Neuronal stem cell (in vitro differentiated cells): Measurements from ENCODE around the gene HOMER1.

ENCODE experiments used
- DNase-seq: peaks from one replicate; pipeline ENCODE4 v3.0.0-alpha.2; 2013; ENCODE audit warnings: low spot score
- H2AFZ ChIP-seq: one replicate; pipeline ENCODE4 v1.6.1; 2013; ENCODE audit warnings: mild to moderate bottlenecking, low read length, inconsistent platforms
- H2AK5ac ChIP-seq: 2 replicates; pipeline ENCODE4 v1.6.1; 2013; ENCODE audit warnings: low read depth, mild to moderate bottlenecking, inconsistent platforms, low read length, moderate library complexity, mixed read lengths
- H2BK120ac ChIP-seq: 2 replicates; pipeline ENCODE4 v1.6.1; 2013; ENCODE audit warnings: low read depth, mild to moderate bottlenecking, inconsistent platforms, low read length, moderate library complexity, mixed read lengths
- H2BK12ac ChIP-seq: one replicate; pipeline ENCODE4 v1.6.1; 2013; ENCODE audit warnings: low read length, inconsistent platforms
- H2BK15ac ChIP-seq: 2 replicates; pipeline ENCODE4 v1.6.1; 2013; ENCODE audit warnings: mild to moderate bottlenecking, low read length, inconsistent platforms, mixed read lengths
- H2BK5ac ChIP-seq: one replicate; pipeline ENCODE4 v1.6.1; 2013; ENCODE audit warnings: inconsistent platforms, mild to moderate bottlenecking, low read length, moderate library complexity
- H3K14ac ChIP-seq: one replicate; pipeline ENCODE4 v1.6.1; 2013; ENCODE audit warnings: low read length, inconsistent platforms
- H3K18ac ChIP-seq: 2 replicates; pipeline ENCODE4 v1.6.1; 2013; ENCODE audit warnings: low read length, inconsistent platforms
- H3K23ac ChIP-seq: 2 replicates; pipeline ENCODE4 v1.6.1; 2013; ENCODE audit warnings: low read depth, mild to moderate bottlenecking, mixed read lengths, low read length, inconsistent platforms; ENCODE audit not compliant: poor library complexity
- H3K27ac ChIP-seq: replicated peaks from 3 replicates; pipeline ENCODE4 v1.5.1; 2013; ENCODE audit warnings: low read length, inconsistent platforms
- H3K27me3 ChIP-seq, 3 experiments: 2 replicates each; pipeline ENCODE4 v1.6.1; 2013; ENCODE audit warnings: low read length in 3 of 3, mild to moderate bottlenecking in 2 of 3, inconsistent platforms in 1 of 3, low read depth in 1 of 3, mixed read lengths in 1 of 3, moderate library complexity in 1 of 3; ENCODE audit not compliant: control insufficient read depth in 3 of 3, insufficient read depth in 3 of 3
- H3K36me3 ChIP-seq, 2 donors: replicated peaks in 1 of 2; 2 replicates each; pipeline ENCODE4 v1.6.1; 2013; ENCODE audit warnings: low read length in 2 of 2; ENCODE audit not compliant: control insufficient read depth in 2 of 2, insufficient read depth in 2 of 2
- H3K4ac ChIP-seq: 2 replicates; pipeline ENCODE4 v1.6.1; 2013; ENCODE audit warnings: inconsistent platforms, mild to moderate bottlenecking, low read length, moderate library complexity
- H3K4me1 ChIP-seq, 2 donors: 1 replicate in 1 of 2; 2 replicates in 1 of 2; pipeline ENCODE4 v1.6.1; 2013; ENCODE audit warnings: low read length in 2 of 2, low read depth in 1 of 2; ENCODE audit not compliant: control insufficient read depth in 2 of 2, insufficient read depth in 1 of 2
- H3K4me2 ChIP-seq: one replicate; pipeline ENCODE4 v1.6.1; 2013; ENCODE audit warnings: mild to moderate bottlenecking, low read length, inconsistent platforms; ENCODE audit not compliant: insufficient read depth, poor library complexity, severe bottlenecking
- H3K4me3 ChIP-seq, 2 donors: 2 replicates each; pipeline ENCODE4 v1.5.1; 2013; ENCODE audit warnings: low read length in 2 of 2, mild to moderate bottlenecking in 2 of 2, inconsistent platforms in 1 of 2, moderate library complexity in 1 of 2
- H3K79me1 ChIP-seq: one replicate; pipeline ENCODE4 v1.6.1; 2013; ENCODE audit warnings: low read depth, mild to moderate bottlenecking, inconsistent platforms, low read length, moderate library complexity
- H3K9ac ChIP-seq: one replicate; pipeline ENCODE4 v1.6.1; 2013; ENCODE audit warnings: mild to moderate bottlenecking, low read depth, low read length, inconsistent platforms; ENCODE audit not compliant: poor library complexity
- H3K9me3 ChIP-seq, 2 donors: replicated peaks in 1 of 2; 2 replicates each; pipeline versions ENCODE3 to v1.6.1; 2013; ENCODE audit warnings: low read length in 2 of 2, mild to moderate bottlenecking in 2 of 2, inconsistent platforms in 1 of 2, low read depth in 1 of 2, mixed read lengths in 1 of 2, moderate library complexity in 1 of 2; ENCODE audit not compliant: control insufficient read depth in 2 of 2, insufficient read depth in 1 of 2
- H4K8ac ChIP-seq: one replicate; pipeline ENCODE4 v1.6.1; 2013; ENCODE audit warnings: low read depth, mild to moderate bottlenecking, inconsistent platforms, low read length, moderate library complexity
- H4K91ac ChIP-seq: one replicate; pipeline ENCODE4 v1.6.1; 2013; ENCODE audit warnings: low read length, low read depth, mild to moderate bottlenecking, inconsistent platforms; ENCODE audit not compliant: poor library complexity
- WGBS, 2 donors: extraction: QIAGEN DNeasy Blood & Tissue Kit; methylation state at CpG; one replicate each; pipeline ENCODE4 v1.1.7; 2013; ENCODE audit warnings: missing lambda C conversion rate in 2 of 2, mixed read lengths in 1 of 2; ENCODE audit not compliant: insufficient read length in 2 of 2, insufficient replicate concordance in 1 of 2; ENCODE audit errors: extremely low coverage in 2 of 2; 5-methylcytosine and 5-hydroxymethylcytosine counted together

HOMER1 gene

GRCh38 chr5:79507251-79508205 is 6.4 kb downstream of the HOMER1 start:
- no CpG with 5 or more reads among the region's 6 CpGs for WGBS, 2 donors
- Histone ChIP-seq H2AK5ac (no peak overlapping the region), H3K18ac (no peak overlapping the region), H3K9ac (no peak overlapping the region), H4K8ac (no peak overlapping the region), H3K36me3 (peaks cover 0 to 2% of the 10 kb centered on the region in 2 donors), H3K4me2 (no peak overlapping the region), H4K91ac (no peak overlapping the region), H3K27me3 (no peaks in the 10 kb centered on the region), H2BK12ac (no peak overlapping the region), H2AFZ (no peak overlapping the region), H3K9me3 (no peaks in the 10 kb centered on the region), H3K14ac (no peak overlapping the region), H3K27ac (no peak overlapping the region), H2BK5ac (no peak overlapping the region), H2BK120ac (no peak overlapping the region), H3K4me1 (peaks cover 14 to 17% of the 10 kb centered on the region in 2 donors), H3K79me1 (peaks cover 9% of the 10 kb centered on the region), H3K4me3 (no peak overlapping the region), H2BK15ac (no peak overlapping the region), H3K4ac (no peak overlapping the region), H3K23ac (no peak overlapping the region)
- DNase-seq = no peak

GRCh38 chr5:79505138-79505537 is 8.8 kb downstream of the HOMER1 start:
- no peaks in the 10 kb centered on the region for H3K27me3 ChIP-seq
- no peak overlapping the region for H3K27ac ChIP-seq
- no CpG with 5 or more reads among the region's 1 CpG for WGBS, 2 donors
- H2BK15ac ChIP-seq = no peak overlapping the region
- H3K4ac ChIP-seq = no peak overlapping the region
- H4K8ac ChIP-seq = no peak overlapping the region
- H2BK120ac ChIP-seq = no peak overlapping the region
- no peak overlapping the region for H3K4me3 ChIP-seq
- H2BK12ac ChIP-seq = no peak overlapping the region
- peaks cover 4 to 12% of the 10 kb centered on the region in 2 donors for H3K4me1 ChIP-seq
- H3K9me3 ChIP-seq = no peaks in the 10 kb centered on the region
- no peak overlapping the region for H4K91ac ChIP-seq
- no peak overlapping the region for H2AFZ ChIP-seq
- no peak for DNase-seq
- no peak overlapping the region for H3K9ac ChIP-seq
- no peak overlapping the region for H3K14ac ChIP-seq
- peaks cover 0 to 2% of the 10 kb centered on the region in 2 donors for H3K36me3 ChIP-seq
- no peak overlapping the region for H2BK5ac ChIP-seq
- H2AK5ac ChIP-seq = no peak overlapping the region
- no peak overlapping the region for H3K23ac ChIP-seq
- no peak overlapping the region for H3K4me2 ChIP-seq
- peaks cover 5% of the 10 kb centered on the region for H3K79me1 ChIP-seq
- no peak overlapping the region for H3K18ac ChIP-seq

GRCh38 chr5:79503794-79504495 is 10.0 kb downstream of the HOMER1 start:
- peaks cover 3 to 8% of the 10 kb centered on the region in 2 donors for H3K4me1 ChIP-seq
- no peak overlapping the region for H3K27ac ChIP-seq
- no peak overlapping the region for H4K8ac ChIP-seq
- H3K14ac ChIP-seq = no peak overlapping the region
- WGBS, 2 donors = no CpG with 5 or more reads among the region's 3 CpGs
- no peaks in the 10 kb centered on the region for H3K9me3 ChIP-seq
- H3K9ac ChIP-seq = no peak overlapping the region
- no peak overlapping the region for H2BK12ac ChIP-seq
- no peak overlapping the region for H4K91ac ChIP-seq
- no peaks in the 10 kb centered on the region for H3K27me3 ChIP-seq
- H3K23ac ChIP-seq = no peak overlapping the region
- no peak overlapping the region for H3K4me3 ChIP-seq
- DNase-seq = no peak
- peaks cover 5% of the 10 kb centered on the region for H3K79me1 ChIP-seq
- H3K4ac ChIP-seq = no peak overlapping the region
- no peak overlapping the region for H2AFZ ChIP-seq
- no peak overlapping the region for H2AK5ac ChIP-seq
- H3K36me3 ChIP-seq = peaks cover 0 to 2% of the 10 kb centered on the region in 2 donors
- H2BK5ac ChIP-seq = no peak overlapping the region
- no peak overlapping the region for H3K18ac ChIP-seq
- H2BK120ac ChIP-seq = no peak overlapping the region
- H2BK15ac ChIP-seq = no peak overlapping the region
- no peak overlapping the region for H3K4me2 ChIP-seq

DNA sequence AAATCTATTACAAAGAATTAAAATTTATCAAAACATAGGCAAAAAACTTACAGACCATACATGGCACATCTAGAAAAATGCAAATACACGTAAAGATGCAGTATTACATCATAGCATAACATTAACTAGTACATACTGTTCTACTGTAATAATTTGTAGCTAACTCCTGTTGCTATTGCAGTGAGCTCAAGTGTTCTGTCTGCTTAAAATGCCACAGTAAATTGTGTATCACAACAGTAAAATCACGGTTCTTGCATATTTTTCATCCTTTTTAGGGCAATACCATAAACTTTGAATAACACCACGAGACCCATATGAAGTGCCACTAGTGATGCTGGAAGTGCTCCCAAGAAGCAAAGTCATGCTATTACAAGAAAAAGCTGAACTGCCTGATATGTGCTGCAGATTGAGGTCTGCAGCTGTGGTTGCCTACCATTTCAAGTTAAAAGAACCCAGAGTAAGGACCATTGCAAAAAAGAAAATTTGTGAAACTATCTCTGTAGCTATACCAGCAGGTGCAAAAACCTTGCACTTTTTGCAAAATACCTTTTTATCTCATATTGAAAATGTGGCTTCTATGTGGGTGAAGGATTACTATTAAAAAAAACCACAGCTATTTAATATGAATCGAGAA is 14.2 kb downstream of the HOMER1 start:
- Histone ChIP-seq H2AFZ (no peak overlapping the region), H3K79me1 (peaks cover 2% of the 10 kb centered on the region), H3K27ac (no peak overlapping the region), H2AK5ac (no peak overlapping the region), H3K27me3 (no peaks in the 10 kb centered on the region), H2BK12ac (no peak overlapping the region), H3K23ac (no peak overlapping the region), H3K4me2 (no peak overlapping the region), H3K18ac (no peak overlapping the region), H2BK15ac (no peak overlapping the region), H3K14ac (no peak overlapping the region), H4K8ac (no peak overlapping the region), H3K4me3 (no peak overlapping the region), H4K91ac (no peak overlapping the region), H3K4ac (no peak overlapping the region), H3K36me3 (peaks cover 0 to under 1% of the 10 kb centered on the region in 2 donors), H2BK5ac (no peak overlapping the region), H3K9ac (no peak overlapping the region), H3K9me3 (no peaks in the 10 kb centered on the region), H3K4me1 (no peaks in the 10 kb centered on the region), H2BK120ac (no peak overlapping the region)
- no CpG with 5 or more reads among the region's 4 CpGs for WGBS, 2 donors
- DNase-seq = no peak
